ENCODE measurements around the gene ITGA4. TPM values are rescaled to one million over a fixed set of nuclear protein-coding genes. Genes with fewer than 3 reads are reported as not detected.

The ITGA4 gene
- total RNA-seq, 1 donor from 2014 or later, result 104 TPM

GRCh38 chr2:181542170-181542569, 85.0 kb downstream of the ITGA4 start:
- ChIA-PET CTCF (no interaction called here), POLR2A (no interaction called here)
- Mint-ChIP-seq H3K4me1 (no peaks in the 10 kb centered on the region), H3K27ac (no peak overlapping the region), H3K27me3 (no peaks in the 10 kb centered on the region), H3K36me3 (ENCODE audit: low read depth) (peaks cover 43% of the 10 kb centered on the region), H3K9me3 (no peaks in the 10 kb centered on the region), H3K4me3 (no peak overlapping the region)
- intact Hi-C loops (cut with micrococcal nuclease), result no loop called here
- DNase-seq (no peak), ATAC-seq (ENCODE audit: low read depth) (no peak)
- no peak for TF ChIP-seq CTCF (IDR thresholded peaks at IDR 0.05)

GRCh38 chr2:181546086-181546485, 88.9 kb downstream of the ITGA4 start:
- Mint-ChIP-seq H3K27ac (no peak overlapping the region), H3K4me3 (no peak overlapping the region)
- no peak for TF ChIP-seq CTCF (IDR thresholded peaks at IDR 0.05)

GRCh38 chr2:181552808-181553207, 95.6 kb downstream of the ITGA4 start:
- H3K4me3 Mint-ChIP-seq, result no peak overlapping the region
- CTCF ChIA-PET, result no interaction called here
- H3K27me3 Mint-ChIP-seq, result no peaks in the 10 kb centered on the region
- ATAC-seq (ENCODE audit: low read depth) (no peak), DNase-seq (no peak)
- H3K4me1 Mint-ChIP-seq, result no peaks in the 10 kb centered on the region
- H3K36me3 Mint-ChIP-seq (ENCODE audit: low read depth), result peaks cover 8% of the 10 kb centered on the region
- no peak overlapping the region for H3K27ac Mint-ChIP-seq
- intact Hi-C loops (cut with micrococcal nuclease), result no loop called here
- no peak for TF ChIP-seq CTCF (IDR thresholded peaks at IDR 0.05)
- no peaks in the 10 kb centered on the region for H3K9me3 Mint-ChIP-seq
- POLR2A ChIA-PET, result no interaction called here

More at GRCh38 chr2:181546086-181546485, 88.9 kb downstream of the ITGA4 start:
- POLR2A ChIA-PET, result no interaction called here
- DNase-seq, result no peak
- Mint-ChIP-seq H3K9me3 (no peaks in the 10 kb centered on the region), H3K27me3 (no peaks in the 10 kb centered on the region), H3K4me1 (no peaks in the 10 kb centered on the region), H3K36me3 (ENCODE audit: low read depth) (peaks cover 14% of the 10 kb centered on the region)
- no peak for ATAC-seq (ENCODE audit: low read depth)
- CTCF ChIA-PET, result no interaction called here
- intact Hi-C loops (cut with micrococcal nuclease), result no loop called here

- Mint-ChIP-seq H3K27ac (no peak overlapping the region), H3K4me1 (no peaks in the 10 kb centered on the region), H3K9me3 (no peaks in the 10 kb centered on the region), H3K36me3 (ENCODE audit: low read depth) (peaks cover 8% of the 10 kb centered on the region), H3K4me3 (no peak overlapping the region), H3K27me3 (no peaks in the 10 kb centered on the region)
- DNase-seq (no peak), ATAC-seq (ENCODE audit: low read depth) (no peak)
- ChIA-PET POLR2A (no interaction called here), CTCF (no interaction called here)
- intact Hi-C loops (cut with micrococcal nuclease), result no loop called here
- TF ChIP-seq CTCF (IDR thresholded peaks at IDR 0.05), result no peak
Observed at GRCh38 chr2:181553244-181553643, 96.1 kb downstream of the ITGA4 start.

- Mint-ChIP-seq H3K27ac (no peak overlapping the region), H3K4me1 (no peaks in the 10 kb centered on the region), H3K27me3 (no peaks in the 10 kb centered on the region), H3K9me3 (no peaks in the 10 kb centered on the region), H3K4me3 (no peak overlapping the region), H3K36me3 (ENCODE audit: low read depth) (peaks cover 5% of the 10 kb centered on the region)
- CTCF ChIA-PET, result no interaction called here
- intact Hi-C loops (cut with micrococcal nuclease), result no loop called here
- POLR2A ChIA-PET, result no interaction called here
- no peak for ATAC-seq (ENCODE audit: low read depth)
- no peak for DNase-seq
- TF ChIP-seq CTCF (IDR thresholded peaks at IDR 0.05), result no peak
Observed at GRCh38 chr2:181554061-181554830, 97.1 kb downstream of the ITGA4 start.

Data from activated B cell treated with CpG ODN at 0.5 μM for 24 hours (primary cell).